GM12878 (cell line): ENCODE results near the gene CSRP2. TPM values are rescaled to one million over a fixed set of nuclear protein-coding genes. Genes with fewer than 3 reads are reported as not detected.

Source experiments
- ASH2L ChIP-seq: fragments of 300-600, 200-600 bp; sonication (generic); IDR thresholded peaks from 2 replicates; pipeline ENCODE4 v1.6.1; 2017; ENCODE audit warnings: low read depth, mild to moderate bottlenecking, borderline replicate concordance
- BACH1 ChIP-seq: fragments of 450-650 bp; IDR thresholded peaks from 2 replicates; pipeline ENCODE4 v1.6.1; 2017; ENCODE audit warnings: mild to moderate bottlenecking, borderline replicate concordance
- CBFB ChIP-seq: IDR thresholded peaks from 2 replicates; pipeline ENCODE4 v1.6.1; 2016; ENCODE audit warnings: antibody characterized with exemption, low read depth
- CEBPB ChIP-seq, 2 experiments: fragments of 150-350 bp in 1 of 2; IDR thresholded peaks; 2 replicates each; pipeline ENCODE4 v1.6.1; 2012 to 2014; ENCODE audit warnings: low read depth in 2 of 2, low read length in 2 of 2, borderline replicate concordance in 1 of 2, inconsistent platforms in 1 of 2
- E2F4 ChIP-seq: IDR thresholded peaks from 2 replicates; pipeline ENCODE4 v1.6.1; 2012; ENCODE audit warnings: low read depth, low read length, improper control_type of control experiment
- JUNB ChIP-seq: IDR thresholded peaks from 2 replicates; pipeline ENCODE4 v1.6.1; 2016; ENCODE audit warnings: antibody characterized with exemption, mild to moderate bottlenecking
- LARP7 ChIP-seq: fragments of 450-650 bp; IDR thresholded peaks from 2 replicates; pipeline ENCODE4 v1.6.1; 2017; ENCODE audit warnings: mild to moderate bottlenecking
- MLLT1 ChIP-seq: fragments of 450-650 bp; IDR thresholded peaks from 2 replicates; pipeline ENCODE4 v1.6.1; 2016; ENCODE audit warnings: mild to moderate bottlenecking
- NFIC ChIP-seq: IDR thresholded peaks from 2 replicates; pipeline ENCODE4 v1.6.1; 2012; ENCODE audit warnings: low read depth, mild to moderate bottlenecking, inconsistent platforms, low read length, moderate library complexity
- PML ChIP-seq: IDR thresholded peaks from 2 replicates; pipeline ENCODE4 v1.6.1; 2012; ENCODE audit warnings: low read length, inconsistent platforms
- RBBP5 ChIP-seq: fragments of 200-600 bp; sonication (generic); conservative IDR thresholded peaks from 2 replicates; pipeline ENCODE4 v1.6.1; 2016
- RCOR1 ChIP-seq: conservative IDR thresholded peaks from 2 replicates; pipeline ENCODE4 v1.6.1; 2012; ENCODE audit warnings: low read depth, low read length, improper control_type of control experiment
- RELB ChIP-seq: fragments of 450-650 bp; IDR thresholded peaks from 2 replicates; pipeline ENCODE4 v1.6.1; 2017; ENCODE audit warnings: low read depth, mild to moderate bottlenecking, moderate library complexity
- SKIL ChIP-seq: fragments of 450-650 bp; IDR thresholded peaks from 2 replicates; pipeline ENCODE4 v1.6.1; 2017; ENCODE audit warnings: mild to moderate bottlenecking, low read depth, inconsistent platforms; ENCODE audit not compliant: poor library complexity, severe bottlenecking
- polyA plus RNA-seq, 11 experiments: library from polyadenylated mRNA; depleted of rRNA in 4 of 11; unstranded in 6 of 11; stranded (reverse) in 5 of 11; fragments of >200 nt; fragmentation: Nextera tagmentation in 4 of 11; fragmentation: Illumina TruSeq in 1 of 11; extraction: Ambion mirVana in 4 of 11; extraction: Trizol in 1 of 11; gene quantifications; 1 replicate in 1 of 11; 2 replicates in 10 of 11; pipeline versions ENCODE4 v1.2.1 to v1.2.3, GENCODE V29; 2011 to 2016; ENCODE audit warnings: inconsistent platforms in 2 of 11, missing spikeins in 2 of 11, low read depth in 1 of 11
- total RNA-seq, 4 experiments: library from RNA; depleted of rRNA in 3 of 4; stranded (reverse); fragments of >200 nt in 3 of 4; fragmentation: Illumina TruSeq in 1 of 4; extraction: Trizol in 1 of 4; gene quantifications; 2 replicates each; pipeline versions ENCODE4 v1.2.1 to v1.2.3, GENCODE V29; 2013 to 2021

The CSRP2 gene
- total and polyA plus RNA-seq, 10 of the 15 experiments (the other 5 are each of a cell fraction or from before 2014, with no cell fraction given), result 0.08 to 1.6 (median 0.52) TPM

- TF ChIP-seq E2F4 (no peak), BACH1 (no peak), SKIL (no peak), RELB (no peak), CEBPB (IDR thresholded peaks at IDR 0.05; ENCODE audit: borderline replicate concordance in 1 of 2, low read depth in 2 of 2, low read length in 2 of 2) (no peak), LARP7 (no peak), JUNB (no peak), MLLT1 (no peak), PML (no peak), RBBP5 (no peak), RCOR1 (no peak), NFIC (no peak), ASH2L (no peak), CBFB (no peak)
Observed at GRCh38 chr12:76864791-76865400, 13.9 kb downstream of the CSRP2 start (continued).
